Natural killer cell (primary cell): ENCODE measurements around the gene CDC34. TPM values are rescaled to one million over a fixed set of nuclear protein-coding genes. Genes with fewer than 3 reads are reported as not detected.
A peak's percentile ranks its signal among the peaks of the same experiment; 100 is the strongest.

Experiments used
- ATAC-seq, 3 donors: fragments of 150-1000 bp in 2 of 3; fragments of 200-7000 bp in 1 of 3; cut with Tn5 transposase; 1 replicate in 1 of 3; 2 replicates in 2 of 3; pipeline ENCODE4 v1.10.0; 2021; ENCODE audit warnings: mild to moderate bottlenecking in 2 of 3, moderate library complexity in 2 of 3
- DNase-seq, 2 donors: peaks; one replicate each; pipeline versions ENCODE4 v3.0.0 to v3.0.0-alpha.2; 2013 to 2021; ENCODE audit warnings: mixed read lengths in 1 of 2
- H3K27ac ChIP-seq: one replicate; pipeline ENCODE4 v1.5.1; 2013; ENCODE audit warnings: mild to moderate bottlenecking, low read length
- H3K27me3 ChIP-seq: one replicate; pipeline ENCODE4 v1.6.1; 2013; ENCODE audit warnings: low read length; ENCODE audit not compliant: control insufficient read depth, insufficient read depth
- H3K36me3 ChIP-seq: one replicate; pipeline ENCODE4 v1.6.1; 2013; ENCODE audit warnings: low read length; ENCODE audit not compliant: control insufficient read depth, insufficient read depth
- H3K4me1 ChIP-seq: one replicate; pipeline ENCODE4 v1.6.1; 2013; ENCODE audit warnings: low read length; ENCODE audit not compliant: control insufficient read depth, insufficient read depth
- H3K4me3 ChIP-seq: one replicate; pipeline ENCODE4 v1.5.1; 2013; ENCODE audit warnings: low read length
- H3K9me3 ChIP-seq: one replicate; pipeline ENCODE4 v1.6.1; 2013; ENCODE audit warnings: low read length; ENCODE audit not compliant: control insufficient read depth, insufficient read depth
- H3K27ac Mint-ChIP-seq, 2 donors: one replicate each; pipeline ENCODE4 v1.8.0; 2022; ENCODE audit warnings: mild to moderate bottlenecking in 2 of 2, mixed read lengths in 2 of 2, moderate library complexity in 1 of 2
- H3K27me3 Mint-ChIP-seq, 2 donors: one replicate each; pipeline ENCODE4 v1.8.0; 2022; ENCODE audit warnings: low read depth in 2 of 2, mixed read lengths in 2 of 2
- H3K36me3 Mint-ChIP-seq: one replicate; pipeline ENCODE4 v1.8.0; 2022; ENCODE audit warnings: mixed read lengths
- H3K4me1 Mint-ChIP-seq, 2 donors: one replicate each; pipeline ENCODE4 v1.8.0; 2022; ENCODE audit warnings: mixed read lengths in 2 of 2
- H3K4me3 Mint-ChIP-seq: one replicate; pipeline ENCODE4 v1.8.0; 2022; ENCODE audit warnings: mild to moderate bottlenecking, moderate library complexity, mixed read lengths
- H3K9me3 Mint-ChIP-seq, 2 donors: one replicate each; pipeline ENCODE4 v1.8.0; 2022; ENCODE audit warnings: mixed read lengths in 2 of 2
- WGBS: methylation state at CpG from one replicate; pipeline ENCODE4 v1.1.7; 2013; ENCODE audit warnings: missing lambda C conversion rate; ENCODE audit not compliant: insufficient coverage; 5-methylcytosine and 5-hydroxymethylcytosine counted together
- intact Hi-C: fragments of 100-400 bp; cut with micrococcal nuclease; formaldehyde crosslinking; loops from one replicate; pipeline ENCODE4 v1.14.2; 2022
- total RNA-seq, 4 donors: library from RNA; stranded (reverse); fragments of 120-200 nt in 1 of 4; gene quantifications; one replicate each; pipeline versions ENCODE4 v1.2.3 to v1.2.4, GENCODE V29; 2013 to 2022
- TF ChIP-seq, protein P1 (sequence below): fragments of 200-600 bp; IDR thresholded peaks from one replicate; pipeline ENCODE4 v1.8.0; 2022; ENCODE audit warnings: antibody characterized with exemption

The CDC34 gene
- total RNA-seq, 3 donors from 2014 or later (not counting 1 experiment from before 2014, with no cell fraction given) = 68.5 to 114 (median 101) TPM

DNA sequence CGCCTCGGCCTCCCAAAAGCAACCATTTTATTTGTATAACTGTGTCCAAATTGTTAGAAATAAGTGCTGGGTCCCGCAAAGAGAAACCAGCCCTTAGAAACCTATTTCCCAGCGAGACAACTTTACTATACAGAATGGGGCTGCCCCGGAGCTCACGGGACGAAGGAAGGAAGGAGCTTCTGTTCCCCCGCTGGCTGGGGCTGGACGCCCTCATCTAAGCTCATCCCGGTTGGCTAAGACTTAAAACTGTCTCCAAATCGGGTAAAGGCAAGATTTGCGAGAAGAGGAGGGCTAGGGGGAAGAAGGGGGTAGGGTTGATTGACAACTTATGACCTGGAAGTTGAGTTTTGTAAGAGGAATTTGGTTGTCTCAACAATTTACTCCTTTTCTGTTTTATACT is 28.6 kb downstream of the CDC34 start:
- TF ChIP-seq, protein P1, sequence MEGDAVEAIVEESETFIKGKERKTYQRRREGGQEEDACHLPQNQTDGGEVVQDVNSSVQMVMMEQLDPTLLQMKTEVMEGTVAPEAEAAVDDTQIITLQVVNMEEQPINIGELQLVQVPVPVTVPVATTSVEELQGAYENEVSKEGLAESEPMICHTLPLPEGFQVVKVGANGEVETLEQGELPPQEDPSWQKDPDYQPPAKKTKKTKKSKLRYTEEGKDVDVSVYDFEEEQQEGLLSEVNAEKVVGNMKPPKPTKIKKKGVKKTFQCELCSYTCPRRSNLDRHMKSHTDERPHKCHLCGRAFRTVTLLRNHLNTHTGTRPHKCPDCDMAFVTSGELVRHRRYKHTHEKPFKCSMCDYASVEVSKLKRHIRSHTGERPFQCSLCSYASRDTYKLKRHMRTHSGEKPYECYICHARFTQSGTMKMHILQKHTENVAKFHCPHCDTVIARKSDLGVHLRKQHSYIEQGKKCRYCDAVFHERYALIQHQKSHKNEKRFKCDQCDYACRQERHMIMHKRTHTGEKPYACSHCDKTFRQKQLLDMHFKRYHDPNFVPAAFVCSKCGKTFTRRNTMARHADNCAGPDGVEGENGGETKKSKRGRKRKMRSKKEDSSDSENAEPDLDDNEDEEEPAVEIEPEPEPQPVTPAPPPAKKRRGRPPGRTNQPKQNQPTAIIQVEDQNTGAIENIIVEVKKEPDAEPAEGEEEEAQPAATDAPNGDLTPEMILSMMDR = no peak
- H3K27me3 Mint-ChIP-seq = no peaks in the 10 kb centered on the region
- no peaks in the 10 kb centered on the region for H3K36me3 Mint-ChIP-seq
- DNase-seq (no peak), ATAC-seq (no peak)
- intact Hi-C loops = no loop called here
- H3K27ac Mint-ChIP-seq = no peak overlapping the region
- Histone ChIP-seq H3K27me3 (no peaks in the 10 kb centered on the region), H3K36me3 (no peaks in the 10 kb centered on the region), H3K4me1 (peaks cover 8% of the 10 kb centered on the region), H3K9me3 (no peaks in the 10 kb centered on the region), H3K27ac (no peak overlapping the region), H3K4me3 (no peak overlapping the region)
- no peaks in the 10 kb centered on the region for H3K9me3 Mint-ChIP-seq
- no peak overlapping the region for H3K4me3 Mint-ChIP-seq
- 68% methylated on average over 12 of the region's 12 CpGs for WGBS
- H3K4me1 Mint-ChIP-seq = peaks cover 0 to 7% of the 10 kb centered on the region in 2 donors

DNA sequence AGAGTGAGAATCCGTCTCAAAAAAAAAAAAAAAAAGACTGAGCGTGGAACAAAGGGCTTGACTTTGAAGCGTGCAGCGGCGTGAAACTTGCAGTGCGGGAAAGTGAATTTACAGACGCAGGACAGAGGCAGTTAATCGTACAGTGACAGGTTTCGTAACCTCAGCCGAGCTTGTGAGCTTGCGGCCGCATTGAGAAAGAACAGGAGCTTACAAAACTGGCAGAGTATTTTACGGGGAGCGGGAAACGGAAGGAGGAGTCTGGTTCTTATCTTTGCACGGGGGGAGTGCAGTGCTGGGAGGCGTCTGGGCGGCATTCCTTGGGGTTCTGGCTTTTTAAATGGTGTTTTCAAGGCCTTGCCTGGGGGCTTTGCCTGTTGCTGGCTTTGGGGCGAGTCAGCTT is 34.8 kb downstream of the CDC34 start:
- no peaks in the 10 kb centered on the region for H3K27me3 Mint-ChIP-seq
- H3K4me3 ChIP-seq = no peak overlapping the region
- ATAC-seq (peak in 1 of 3 donors; percentile 35), DNase-seq (peak in 1 of 2 donors; percentile 12)
- H3K4me3 Mint-ChIP-seq = peak overlapping the region; percentile 28
- H3K9me3 Mint-ChIP-seq = no peaks in the 10 kb centered on the region
- H3K9me3 ChIP-seq = no peaks in the 10 kb centered on the region
- TF ChIP-seq, protein P1 = no peak
- no peak overlapping the region for H3K27ac ChIP-seq
- no peaks in the 10 kb centered on the region for H3K36me3 ChIP-seq
- intact Hi-C loops = no loop called here
- H3K4me1 Mint-ChIP-seq = peaks cover 7 to 11% of the 10 kb centered on the region in 2 donors
- no peaks in the 10 kb centered on the region for H3K36me3 Mint-ChIP-seq
- H3K4me1 ChIP-seq = peaks cover 7% of the 10 kb centered on the region
- WGBS = 92% methylated on average over 18 of the region's 19 CpGs
- H3K27me3 ChIP-seq = no peaks in the 10 kb centered on the region
- H3K27ac Mint-ChIP-seq = no peak overlapping the region

DNA sequence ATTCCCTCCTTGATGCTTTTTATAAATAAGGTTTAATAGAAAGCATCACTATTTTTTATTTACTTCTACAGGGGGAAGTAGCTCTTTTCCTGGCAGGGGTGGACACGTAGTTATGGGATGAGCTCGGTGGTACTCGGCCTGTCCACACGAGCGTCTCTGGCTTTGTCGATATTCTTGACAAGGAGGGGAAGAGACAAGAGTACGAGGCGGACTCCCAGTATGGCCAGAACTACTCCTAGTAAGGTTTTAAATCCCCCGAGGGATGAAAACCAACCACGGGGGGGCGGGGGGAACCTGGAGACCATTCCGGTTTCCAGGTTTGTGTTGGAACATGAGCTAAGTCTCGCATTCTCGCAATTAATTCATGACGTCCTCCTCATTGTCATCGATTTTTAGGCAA is 35.3 kb downstream of the CDC34 start:
- Histone ChIP-seq H3K4me1 (peaks cover 11% of the 10 kb centered on the region), H3K27me3 (no peaks in the 10 kb centered on the region), H3K9me3 (no peaks in the 10 kb centered on the region), H3K27ac (no peak overlapping the region), H3K36me3 (no peaks in the 10 kb centered on the region), H3K4me3 (no peak overlapping the region)
- Mint-ChIP-seq H3K27ac (no peak overlapping the region), H3K27me3 (no peaks in the 10 kb centered on the region), H3K9me3 (no peaks in the 10 kb centered on the region), H3K4me1 (peaks cover 12 to 16% of the 10 kb centered on the region in 2 donors), H3K36me3 (no peaks in the 10 kb centered on the region), H3K4me3 (no peak overlapping the region)
- TF ChIP-seq, protein P1 = no peak
- DNase-seq (no peak), ATAC-seq (no peak)
- 89% methylated on average over 16 of the region's 16 CpGs for WGBS
- intact Hi-C loops = no loop called here

DNA sequence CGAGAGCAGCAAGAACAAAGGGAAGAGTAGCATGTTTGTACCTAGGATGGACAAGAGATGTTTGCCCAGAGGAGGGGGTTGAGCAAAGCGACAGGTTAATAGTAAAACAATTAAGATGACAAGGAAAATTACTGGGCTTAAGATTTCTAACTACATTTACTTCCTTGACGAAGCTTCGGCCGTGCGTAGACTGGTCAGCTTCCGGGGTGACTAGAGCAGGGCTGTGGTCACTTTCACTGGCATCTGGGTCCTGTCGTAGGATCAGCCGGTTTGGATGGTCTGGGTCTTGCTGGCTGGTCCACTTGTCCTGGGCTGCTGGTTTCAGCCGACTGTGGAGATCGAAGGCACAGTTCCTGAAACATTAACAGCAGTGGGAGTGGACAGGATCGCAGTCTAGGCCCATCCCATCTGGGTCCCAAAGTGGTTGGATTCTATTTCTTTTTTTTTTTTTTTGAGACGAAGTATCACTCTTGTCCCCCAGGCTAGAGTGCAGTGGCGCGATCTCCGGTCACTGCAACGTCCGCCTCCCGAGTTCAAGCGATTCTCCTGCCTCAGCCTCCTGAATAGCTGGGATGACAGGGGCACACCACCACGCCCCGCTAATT is 35.8 kb downstream of the CDC34 start:
- 95% methylated on average over 22 of the region's 22 CpGs for WGBS
- ATAC-seq = no peak
- H3K27ac Mint-ChIP-seq = no peak overlapping the region

More for the DNA sequence above, 35.8 kb downstream of the CDC34 start:
- intact Hi-C loops = no loop called here
- Histone ChIP-seq H3K27ac (no peak overlapping the region), H3K9me3 (no peaks in the 10 kb centered on the region), H3K4me1 (peaks cover 11% of the 10 kb centered on the region), H3K36me3 (no peaks in the 10 kb centered on the region), H3K27me3 (no peaks in the 10 kb centered on the region), H3K4me3 (no peak overlapping the region)
- no peaks in the 10 kb centered on the region for H3K27me3 Mint-ChIP-seq
- TF ChIP-seq, protein P1 = no peak
- no peaks in the 10 kb centered on the region for H3K9me3 Mint-ChIP-seq
- DNase-seq = no peak
- no peaks in the 10 kb centered on the region for H3K36me3 Mint-ChIP-seq
- peaks cover 16 to 20% of the 10 kb centered on the region in 2 donors for H3K4me1 Mint-ChIP-seq
- no peak overlapping the region for H3K4me3 Mint-ChIP-seq
